Measurements from ENCODE around the gene CTNNA2.

CTNNA2 gene

DNA sequence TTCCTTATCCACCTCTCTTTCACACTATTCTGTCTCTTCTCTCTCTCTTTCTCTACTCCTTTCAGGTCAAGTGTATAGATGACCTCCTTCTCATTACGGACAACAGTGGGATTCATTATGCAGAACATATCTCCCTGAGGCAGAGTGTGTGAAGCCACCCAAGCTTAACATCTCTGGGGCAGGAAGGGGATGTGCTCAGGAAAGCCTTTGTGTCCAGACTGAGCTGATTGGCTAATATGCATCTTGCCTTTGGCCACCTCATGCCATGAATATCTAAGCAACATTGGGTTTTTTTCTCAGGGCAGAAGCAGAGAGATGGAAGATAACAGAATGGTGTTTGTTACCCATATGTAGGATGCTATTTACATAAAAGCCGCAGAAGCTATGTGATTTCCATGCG is 1003.1 kb downstream of the CTNNA2 start:
- in situ Hi-C loops (cut with MboI; ENCODE audit: low sequenced_read_pairs): no loop called here

DNA sequence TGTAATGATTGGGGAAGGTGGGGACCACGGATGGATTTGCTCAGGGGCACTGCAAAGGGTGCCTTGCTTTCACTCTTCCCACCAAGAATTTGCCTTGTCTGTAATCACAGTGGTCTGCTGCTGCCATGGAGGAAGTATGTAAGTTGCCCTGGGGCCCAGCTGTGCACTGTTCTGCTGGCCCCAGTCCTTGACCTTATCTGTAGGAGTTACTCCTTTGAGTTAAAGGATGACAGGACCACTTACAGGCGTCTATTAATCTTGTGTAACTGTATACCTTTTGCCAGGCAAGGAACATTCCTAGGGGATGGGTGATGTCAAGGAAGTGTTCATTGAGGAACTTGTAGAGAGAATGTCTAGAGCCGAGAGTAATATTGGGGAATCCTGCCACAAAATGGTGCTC is 1004.5 kb downstream of the CTNNA2 start:
- in situ Hi-C loops (cut with MboI; ENCODE audit: low sequenced_read_pairs): no loop called here

- in situ Hi-C loops (cut with MboI; ENCODE audit: low sequenced_read_pairs): no loop called here
Measured at GRCh38 chr2:80519121-80519643, 1006.3 kb downstream of the CTNNA2 start.

GRCh38 chr2:80519699-80520291 is 1006.9 kb downstream of the CTNNA2 start:
- in situ Hi-C loops (cut with MboI; ENCODE audit: low sequenced_read_pairs): no loop called here

GRCh38 chr2:80525152-80525551 is 1012.3 kb downstream of the CTNNA2 start:
- in situ Hi-C loops (cut with MboI; ENCODE audit: low sequenced_read_pairs): no loop called here

DNA sequence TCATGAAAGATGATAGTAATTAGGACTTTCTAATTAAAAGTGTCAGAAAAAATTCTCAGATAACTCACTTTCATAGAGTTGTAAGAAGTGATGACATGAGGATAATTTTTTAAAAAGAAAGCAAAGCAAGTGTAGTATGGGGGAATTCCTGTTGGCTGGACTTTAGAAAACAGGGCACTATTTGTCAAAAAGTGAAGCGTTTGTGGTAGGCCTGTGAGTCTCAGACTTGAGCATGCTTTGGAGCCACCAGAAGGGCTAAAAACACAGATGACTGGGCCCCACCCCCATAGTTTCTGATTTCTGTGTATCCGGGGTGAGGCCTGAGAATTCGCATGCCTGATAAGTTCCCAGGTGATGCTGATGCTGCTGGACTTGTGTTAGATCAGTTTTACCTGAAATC is 1014.3 kb downstream of the CTNNA2 start:
- in situ Hi-C loops (cut with MboI; ENCODE audit: low sequenced_read_pairs): no loop called here

DNA sequence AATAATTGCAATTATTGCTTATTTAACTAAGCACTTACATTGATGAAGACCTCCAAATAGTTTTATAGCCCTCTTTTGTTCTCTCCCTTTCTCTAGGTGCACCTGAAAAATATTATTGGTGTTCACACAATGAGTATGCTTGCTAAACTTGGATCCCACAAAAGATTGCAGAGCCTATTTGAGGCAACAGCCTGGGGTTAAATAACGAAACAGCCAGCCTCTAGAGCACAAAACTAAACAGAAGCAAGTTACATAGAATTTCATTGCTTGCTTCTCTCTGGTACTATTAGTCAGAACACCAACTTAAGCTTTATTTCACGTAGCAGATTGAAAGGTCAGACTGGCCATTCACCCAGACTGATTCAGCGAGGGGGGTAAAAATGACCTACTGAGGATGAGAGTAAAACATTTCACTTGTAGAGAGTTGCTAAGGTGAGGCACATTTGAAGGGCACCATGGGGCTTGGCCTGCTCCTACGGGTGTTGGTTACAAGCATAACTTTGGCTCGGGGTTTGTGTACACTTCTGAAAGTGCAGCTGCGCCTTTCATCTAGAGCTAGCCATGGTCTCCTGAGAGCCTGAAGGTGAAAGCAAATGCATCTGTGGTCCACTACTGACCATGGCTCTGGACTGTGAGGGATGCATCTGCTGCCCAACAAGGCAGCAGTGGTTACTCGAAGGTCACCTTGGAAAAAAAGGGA is 1016.8 kb downstream of the CTNNA2 start:
- in situ Hi-C loops (cut with MboI; ENCODE audit: low sequenced_read_pairs): no loop called here

DNA sequence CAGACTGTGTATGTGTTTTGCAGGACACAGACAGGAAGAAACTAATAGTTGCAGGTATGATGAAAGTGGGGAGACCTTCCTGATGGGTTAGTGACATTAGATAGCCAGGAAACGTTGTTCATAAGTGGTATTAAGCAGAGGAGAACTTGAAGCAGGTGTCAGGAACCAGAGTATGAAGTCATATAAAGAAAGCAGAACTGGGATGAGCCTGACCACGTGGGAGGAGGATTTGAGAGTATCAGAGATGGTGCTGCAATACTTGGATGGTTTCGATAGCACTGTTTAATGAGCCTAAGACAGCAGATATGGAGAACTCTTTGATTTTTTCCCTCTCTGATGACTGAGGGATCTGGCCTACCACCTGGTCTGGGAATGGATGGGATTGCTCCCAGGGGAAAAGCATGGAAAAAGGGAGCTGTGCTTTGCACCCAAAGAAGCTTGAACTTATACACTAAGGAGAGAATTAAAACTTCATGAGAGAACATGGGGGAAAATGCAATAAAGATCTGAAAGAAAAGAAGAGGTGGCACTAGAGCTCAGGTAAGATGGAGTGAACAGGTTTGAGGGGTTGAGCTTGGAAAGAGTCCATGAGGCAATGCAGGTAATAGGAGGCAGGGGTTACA is 1017.7 kb downstream of the CTNNA2 start:
- in situ Hi-C loops (cut with MboI; ENCODE audit: low sequenced_read_pairs): no loop called here

- in situ Hi-C loops (cut with MboI; ENCODE audit: low sequenced_read_pairs): no loop called here
Measured at GRCh38 chr2:80531319-80531718, 1018.5 kb downstream of the CTNNA2 start.

GRCh38 chr2:80545420-80546210 is 1032.8 kb downstream of the CTNNA2 start:
- in situ Hi-C loops (cut with MboI; ENCODE audit: low sequenced_read_pairs): no loop called here

DNA sequence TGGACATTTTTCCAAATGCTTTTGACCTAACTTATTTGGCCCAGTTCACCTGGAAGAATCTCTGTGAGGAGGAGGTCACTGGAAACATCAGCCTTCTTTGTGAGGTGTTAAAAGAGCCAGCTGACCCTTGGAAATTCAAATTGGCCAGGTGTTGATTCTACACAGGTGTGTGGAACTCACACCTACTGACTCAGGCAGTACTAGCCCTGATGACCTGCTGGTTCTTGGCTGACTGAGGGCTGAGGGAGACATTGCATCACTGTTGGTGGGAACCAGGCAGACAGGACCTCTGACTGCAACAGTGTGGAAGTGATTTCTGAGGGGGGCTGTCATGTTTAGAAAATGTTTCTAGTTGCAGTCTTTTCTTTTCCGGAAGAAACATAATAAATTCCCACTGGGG is 1033.9 kb downstream of the CTNNA2 start:
- in situ Hi-C loops (cut with MboI; ENCODE audit: low sequenced_read_pairs): no loop called here

GRCh38 chr2:80547344-80547743 is 1034.5 kb downstream of the CTNNA2 start:
- in situ Hi-C loops (cut with MboI; ENCODE audit: low sequenced_read_pairs): no loop called here

DNA sequence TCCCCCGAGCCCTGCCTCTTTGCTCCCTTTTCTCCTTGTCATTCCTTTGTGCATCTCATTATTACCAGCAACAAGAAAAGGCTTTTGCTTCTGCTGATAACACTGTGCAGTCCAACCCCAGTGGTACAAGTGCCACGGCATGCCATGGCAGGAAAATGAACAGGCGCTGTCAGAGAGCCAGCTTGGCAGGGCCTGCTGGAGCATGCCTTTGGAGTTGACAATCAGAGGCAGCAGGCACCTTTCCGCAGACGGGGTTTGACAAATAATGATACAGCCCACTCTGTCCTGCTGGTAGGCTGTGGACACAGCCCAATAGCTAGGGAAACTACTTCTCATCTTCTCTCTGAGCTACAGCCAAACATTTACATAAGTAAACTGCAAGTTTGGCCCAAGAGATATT is 1035.6 kb downstream of the CTNNA2 start:
- in situ Hi-C loops (cut with MboI; ENCODE audit: low sequenced_read_pairs): no loop called here

DNA sequence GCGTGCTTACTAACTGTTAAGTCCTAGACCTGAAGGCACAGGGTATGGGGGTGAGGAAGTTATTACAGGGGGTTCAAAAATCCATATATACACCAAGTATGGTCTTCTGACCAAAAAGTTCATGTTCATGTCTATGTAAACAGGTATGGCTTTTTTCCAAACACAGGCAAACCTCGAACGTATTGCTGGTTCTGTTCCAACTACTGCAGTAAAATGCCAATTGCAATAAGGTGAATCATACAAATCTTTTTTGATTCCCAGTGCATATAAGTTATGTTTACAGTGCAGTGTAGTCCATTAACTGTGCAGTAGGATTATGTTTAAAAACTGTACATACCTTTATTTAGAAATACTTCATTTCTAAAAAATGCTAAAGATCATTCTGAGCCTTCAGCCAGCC is 1037.0 kb downstream of the CTNNA2 start:
- in situ Hi-C loops (cut with MboI; ENCODE audit: low sequenced_read_pairs): no loop called here

- in situ Hi-C loops (cut with MboI; ENCODE audit: low sequenced_read_pairs): no loop called here
Measured at GRCh38 chr2:80560326-80560725, 1047.5 kb downstream of the CTNNA2 start.

- in situ Hi-C loops (cut with MboI; ENCODE audit: low sequenced_read_pairs): no loop called here
Measured at GRCh38 chr2:80568011-80568410, 1055.2 kb downstream of the CTNNA2 start.

DNA sequence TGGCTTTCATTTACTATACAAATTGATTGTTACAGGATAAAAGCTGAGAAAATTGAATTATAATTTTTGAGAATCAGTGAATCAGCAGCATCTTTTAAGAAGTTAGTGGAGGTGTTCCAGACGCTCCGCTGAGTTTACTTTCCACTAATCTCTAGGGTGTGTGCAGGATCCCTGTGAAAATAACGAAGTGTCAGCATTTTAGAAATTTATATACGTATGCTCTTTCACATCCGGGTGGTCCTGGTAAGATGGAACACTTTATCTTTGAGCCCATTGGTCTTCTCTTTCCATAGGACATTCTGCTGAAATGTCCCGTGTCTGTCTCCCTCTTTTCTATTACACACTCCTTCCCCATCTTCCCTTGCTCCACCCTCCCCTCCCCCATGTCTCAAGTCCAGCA is 1060.3 kb downstream of the CTNNA2 start:
- in situ Hi-C loops (cut with MboI; ENCODE audit: low sequenced_read_pairs): no loop called here

DNA sequence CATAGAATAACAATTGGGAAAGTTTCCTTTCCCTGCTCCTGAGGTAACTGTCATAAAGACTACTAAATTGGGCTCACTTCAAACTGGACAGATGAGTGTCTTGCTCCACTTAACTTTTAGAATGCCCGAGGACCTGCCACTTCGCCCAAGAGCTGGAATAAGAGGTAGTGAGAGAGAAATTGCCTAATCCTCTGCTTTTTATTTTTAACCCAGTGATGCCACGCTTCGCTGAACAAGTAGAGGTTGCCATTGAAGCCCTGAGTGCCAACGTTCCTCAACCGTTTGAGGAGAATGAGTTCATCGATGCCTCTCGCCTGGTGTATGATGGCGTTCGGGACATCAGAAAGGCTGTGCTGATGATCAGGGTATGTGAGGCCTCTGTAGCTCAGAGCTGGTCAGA is 1061.1 kb downstream of the CTNNA2 start:
- in situ Hi-C loops (cut with MboI; ENCODE audit: low sequenced_read_pairs): no loop called here

DNA sequence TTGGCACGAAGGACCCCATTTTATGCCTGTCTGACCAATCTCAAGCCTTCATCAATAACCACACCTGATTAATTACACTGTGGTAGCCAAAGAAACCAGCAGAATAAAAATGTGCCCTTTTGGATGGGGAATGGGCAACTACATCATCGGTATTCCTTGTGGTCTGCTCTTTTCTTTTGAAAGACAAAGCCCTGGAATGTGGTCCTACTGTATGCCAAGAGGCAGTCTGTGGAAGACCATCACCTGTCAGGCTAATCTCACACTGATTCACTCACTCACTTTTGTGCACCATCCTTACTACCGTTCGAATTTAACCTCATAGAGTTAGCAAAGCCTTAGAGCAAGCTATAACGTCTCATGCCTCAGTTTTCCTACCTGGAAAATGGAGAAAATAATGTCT is 1066.9 kb downstream of the CTNNA2 start:
- in situ Hi-C loops (cut with MboI; ENCODE audit: low sequenced_read_pairs): no loop called here

DNA sequence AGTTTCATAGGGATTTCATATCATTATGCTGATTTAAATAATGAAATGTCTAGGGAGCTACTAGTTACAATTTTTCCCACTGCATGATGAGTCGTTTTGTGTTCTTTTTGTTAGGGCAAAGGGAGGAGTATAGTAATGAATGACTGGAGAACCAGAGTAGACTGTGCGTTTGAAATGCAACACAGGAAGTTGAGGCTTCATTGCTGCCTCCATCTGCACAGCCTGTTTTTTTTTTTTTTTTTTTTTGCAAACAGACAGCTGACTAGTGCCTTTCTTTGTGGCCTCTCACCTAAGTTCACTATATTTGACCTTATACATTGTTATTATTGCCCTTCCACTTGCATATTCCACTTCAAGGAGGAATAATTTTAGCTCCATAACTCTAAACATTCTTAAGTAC is 1078.4 kb downstream of the CTNNA2 start:
- in situ Hi-C loops (cut with MboI; ENCODE audit: low sequenced_read_pairs): no loop called here

GRCh38 chr2:80592106-80592505 is 1079.3 kb downstream of the CTNNA2 start:
- in situ Hi-C loops (cut with MboI; ENCODE audit: low sequenced_read_pairs): no loop called here

Data from HL-60/S4 treated with retinoic acid at 250 ng/mL for 4 days and 3 days (cell line).